HG02623 (cell line): ENCODE data around the gene LRP8.

Source experiments
- ATAC-seq: cut with Tn5 transposase; IDR thresholded peaks from one replicate; pipeline ENCODE4 v1.9.1; 2021; ENCODE audit warnings: moderate library complexity; ENCODE audit not compliant: unreplicated experiment

The LRP8 gene

DNA sequence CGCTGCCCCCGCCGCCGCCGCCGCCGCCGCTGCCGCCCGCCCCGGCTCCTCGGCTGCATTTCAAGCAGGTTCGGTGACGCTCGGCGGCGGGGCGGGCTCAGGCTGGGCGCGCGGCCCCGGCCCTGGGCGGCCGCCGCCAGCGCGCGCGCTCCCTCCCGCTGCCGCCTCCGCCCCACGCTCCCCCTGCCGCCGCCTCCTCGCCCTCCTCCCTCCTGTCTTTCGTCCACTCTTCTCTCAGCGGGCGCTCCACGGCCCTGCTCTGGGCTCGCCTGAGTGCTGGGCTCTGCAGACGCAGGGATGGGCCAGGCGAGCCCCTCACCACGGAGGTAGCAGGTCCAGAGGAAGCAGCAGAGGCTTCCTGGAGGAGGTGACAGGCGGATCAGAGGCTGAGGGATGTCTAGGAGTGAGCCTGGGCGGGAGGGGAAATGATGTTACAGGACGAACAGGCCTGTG is at the start of gene LRP8:
Gene LRP8 (minus strand): TSS at position 62 of the 453 bp plus-strand sequence. CDS start 158 bp downstream, outside the sequence.
- peak; percentile 35 for ATAC-seq

DNA sequence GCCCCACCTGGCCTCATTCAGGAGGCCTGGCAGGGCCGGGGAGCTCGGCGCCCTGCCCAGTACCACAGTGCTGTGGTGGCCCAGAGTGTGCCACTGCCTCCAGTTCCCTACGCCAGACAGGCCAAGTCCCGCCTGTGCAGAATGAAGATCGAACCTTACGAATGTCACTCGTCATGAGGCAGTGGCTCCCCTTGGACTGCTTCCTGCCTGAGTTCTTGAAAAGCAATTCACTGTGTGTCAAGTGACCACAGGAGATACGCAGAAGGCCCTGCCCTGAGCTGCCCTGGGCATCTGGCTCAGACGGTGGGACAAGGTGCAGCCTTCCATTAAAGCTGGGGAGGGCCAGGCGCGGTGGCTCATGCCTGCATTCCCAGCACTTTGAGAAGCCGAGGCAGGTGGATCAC is 49.6 kb upstream of the LRP8 start:
- ATAC-seq, result no peak

DNA sequence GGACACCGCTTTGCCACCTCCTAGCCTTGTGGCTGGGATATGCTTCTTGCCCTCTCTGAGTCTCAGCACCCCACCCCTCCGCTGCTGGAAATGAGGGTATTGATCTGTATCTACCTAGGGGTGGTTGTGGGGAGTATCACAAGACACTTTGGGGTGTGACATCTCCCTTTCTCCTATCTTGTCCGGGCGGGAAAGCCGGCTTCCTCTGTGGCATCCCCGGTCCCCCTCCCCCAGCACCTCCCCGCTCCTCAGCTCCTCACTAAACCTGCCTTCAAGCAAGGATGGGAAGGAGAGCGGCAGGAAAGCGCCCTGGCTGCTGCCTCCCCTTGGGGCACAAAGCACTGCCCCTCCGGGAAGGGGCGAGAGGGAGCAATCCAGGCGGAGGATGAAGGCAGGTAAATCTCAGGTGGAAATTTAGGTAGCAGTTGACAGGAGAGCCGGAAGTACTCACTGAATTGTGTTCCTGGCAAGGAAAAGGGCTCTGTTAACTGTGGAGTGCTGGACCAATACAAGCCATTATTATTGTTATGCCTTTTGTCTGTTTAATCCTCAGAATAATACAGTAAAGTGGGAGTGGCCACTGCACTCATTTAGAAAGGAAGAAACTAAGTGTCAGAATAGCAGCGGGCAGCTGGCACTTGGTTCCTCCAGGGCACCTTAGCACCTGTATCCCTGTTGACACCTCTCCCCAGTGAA is 49.0 kb upstream of the LRP8 start:
- ATAC-seq, result no peak

DNA sequence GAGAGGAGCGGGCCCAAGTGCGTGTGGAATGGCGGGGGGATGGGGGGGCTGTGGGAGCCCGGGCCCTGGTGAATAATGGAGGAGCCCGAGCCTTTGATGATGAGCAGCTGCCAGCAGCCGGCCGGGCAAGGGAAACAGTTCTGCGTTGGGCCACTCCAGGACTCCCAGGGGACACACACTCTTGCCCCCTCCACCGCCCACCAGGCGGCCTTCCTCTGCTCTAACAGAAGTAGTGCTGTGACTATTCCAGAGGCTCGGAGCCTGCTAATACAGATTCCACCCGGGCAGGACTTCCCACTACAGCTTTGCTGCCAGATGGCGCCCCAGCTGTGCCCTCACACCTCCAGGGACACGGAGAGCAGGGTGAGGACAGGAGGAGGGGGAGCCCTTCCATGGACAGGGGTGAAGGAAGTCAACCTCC is 48.2 kb upstream of the LRP8 start:
- no peak for ATAC-seq

DNA sequence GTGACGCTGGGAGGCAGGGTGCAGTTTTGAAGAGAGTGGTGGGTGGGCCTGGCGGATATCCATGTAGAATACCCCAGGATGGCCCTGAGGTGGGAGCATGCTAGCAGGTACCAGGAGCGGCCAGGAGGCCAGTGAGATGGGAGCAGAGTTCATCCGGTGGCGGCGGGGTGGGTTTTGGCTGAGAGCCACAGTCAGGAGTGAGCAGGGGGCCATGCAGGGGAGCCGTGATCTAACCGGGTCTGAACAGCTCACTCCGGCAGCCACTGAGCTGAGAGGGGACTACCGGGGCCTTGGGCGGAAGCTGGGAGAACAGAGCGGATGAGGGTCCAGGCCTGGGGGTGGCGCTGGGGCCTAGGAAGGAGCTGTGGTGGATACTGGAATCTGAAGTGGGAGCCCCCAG is 47.6 kb upstream of the LRP8 start:
- no peak for ATAC-seq

DNA sequence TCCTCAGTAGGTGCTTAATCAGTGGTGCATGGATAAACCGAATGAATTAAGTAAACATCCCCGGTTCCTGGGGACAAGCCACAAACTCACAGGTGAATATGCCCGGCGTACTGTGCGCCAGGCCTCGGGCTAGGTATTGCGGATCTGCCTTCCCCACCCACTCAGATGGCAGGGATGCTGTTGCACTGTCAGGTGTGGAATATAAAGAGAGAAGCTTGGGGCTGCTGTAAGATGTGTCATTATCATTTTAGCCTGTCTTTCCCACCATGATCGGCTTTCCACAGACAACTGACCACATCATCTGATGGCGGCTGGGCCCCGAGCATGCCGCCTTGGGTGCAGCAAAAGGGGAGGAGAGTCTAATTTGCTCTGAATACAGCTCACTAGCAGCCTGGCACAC is 45.4 kb upstream of the LRP8 start:
- no peak for ATAC-seq

DNA sequence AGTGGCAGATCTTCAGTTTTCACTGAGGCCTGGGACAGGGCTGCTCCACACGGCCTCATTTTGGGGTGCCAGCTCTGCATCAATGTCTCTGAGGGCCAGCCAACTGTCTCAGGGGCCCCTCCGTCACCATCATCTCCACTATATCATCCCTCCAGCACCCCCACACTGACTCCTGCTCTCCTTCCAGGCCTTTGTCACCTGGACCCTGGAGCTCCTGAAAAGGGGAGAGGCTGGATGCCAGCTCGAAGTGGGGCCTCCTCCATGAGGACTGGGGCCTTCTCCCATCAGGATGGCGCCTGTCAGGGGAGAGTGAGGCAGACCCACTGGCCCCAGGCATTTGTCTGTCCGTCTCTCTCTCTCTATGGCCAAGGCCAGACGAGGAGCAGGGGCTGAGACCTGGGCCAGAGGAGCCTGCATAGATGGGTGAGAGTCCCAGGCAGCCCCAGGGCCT is 44.7 kb upstream of the LRP8 start:
- ATAC-seq, result no peak

DNA sequence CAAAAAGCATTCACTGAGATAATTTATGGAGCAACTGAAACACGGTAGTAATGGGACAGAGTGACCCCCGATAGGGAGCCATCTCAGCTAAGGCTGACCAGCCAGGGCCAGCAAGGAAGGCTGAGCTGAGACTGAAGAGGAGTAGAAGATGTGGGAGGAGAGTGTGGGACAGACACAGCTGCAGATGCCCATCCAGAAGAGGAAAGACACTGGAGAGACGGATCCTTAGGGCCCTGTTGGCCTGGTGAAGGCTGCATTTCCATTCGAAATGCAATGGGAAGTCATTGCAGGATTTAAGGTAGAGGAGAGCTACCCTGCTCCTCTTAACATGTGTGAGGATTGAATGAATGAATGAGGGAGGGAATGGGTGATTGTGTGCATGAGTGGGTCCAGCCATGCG is 44.0 kb upstream of the LRP8 start:
- ATAC-seq, result no peak

DNA sequence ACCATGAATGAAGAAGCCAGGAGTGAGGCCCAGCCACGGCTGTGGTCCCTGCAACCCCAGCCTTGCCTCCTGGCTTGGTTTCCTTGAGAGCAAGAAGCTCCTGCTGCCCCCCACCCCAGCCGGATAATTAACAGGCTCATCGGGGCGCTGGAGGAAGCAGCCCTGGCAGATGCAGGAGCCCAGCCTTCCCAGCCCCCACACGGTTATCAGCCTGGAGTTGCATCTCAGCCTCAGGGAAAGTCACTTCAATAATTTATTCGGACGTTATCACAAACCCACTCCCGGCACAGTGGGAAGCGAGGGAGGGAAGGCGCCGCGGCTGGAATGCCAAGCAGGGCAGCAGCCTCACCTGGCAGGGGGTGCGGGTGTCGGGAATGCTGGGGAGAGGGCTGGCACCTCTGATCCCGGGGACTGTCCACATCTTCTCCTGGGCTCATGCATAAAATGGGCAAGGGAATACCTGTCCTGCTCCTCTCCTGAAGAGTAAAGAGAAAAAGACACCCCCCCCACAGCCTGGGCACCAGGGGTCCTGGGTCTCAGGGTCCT is 43.3 kb upstream of the LRP8 start:
- ATAC-seq, result no peak

DNA sequence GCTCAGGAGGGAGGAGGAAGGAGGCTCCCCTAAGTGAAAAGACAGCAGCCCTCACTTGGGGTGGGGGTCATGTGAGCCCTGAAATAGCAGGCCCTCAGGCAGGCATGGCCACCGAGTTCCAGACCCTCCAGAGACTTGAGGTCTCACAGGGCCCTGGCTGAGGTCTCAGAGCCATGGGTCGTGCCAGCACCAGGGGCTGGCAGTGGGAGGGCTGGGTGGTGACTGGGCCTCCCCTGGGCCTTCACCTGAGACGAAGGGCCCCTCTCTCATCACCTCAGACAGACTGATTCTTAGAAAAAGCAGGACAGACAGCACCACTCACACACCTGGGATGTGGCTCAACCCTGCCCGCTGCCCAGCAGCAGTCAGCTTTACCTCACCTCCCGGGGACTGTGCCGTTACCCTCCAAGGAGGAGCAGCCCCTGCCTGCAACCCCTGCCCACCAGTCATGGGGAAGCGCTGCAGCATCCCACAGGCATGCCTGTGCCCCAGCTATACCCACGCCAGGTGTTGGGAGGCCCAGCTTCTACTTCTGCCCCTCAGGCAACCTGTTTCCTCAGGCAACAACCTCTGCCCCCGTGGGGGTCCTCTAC is 42.6 kb upstream of the LRP8 start:
- no peak for ATAC-seq

DNA sequence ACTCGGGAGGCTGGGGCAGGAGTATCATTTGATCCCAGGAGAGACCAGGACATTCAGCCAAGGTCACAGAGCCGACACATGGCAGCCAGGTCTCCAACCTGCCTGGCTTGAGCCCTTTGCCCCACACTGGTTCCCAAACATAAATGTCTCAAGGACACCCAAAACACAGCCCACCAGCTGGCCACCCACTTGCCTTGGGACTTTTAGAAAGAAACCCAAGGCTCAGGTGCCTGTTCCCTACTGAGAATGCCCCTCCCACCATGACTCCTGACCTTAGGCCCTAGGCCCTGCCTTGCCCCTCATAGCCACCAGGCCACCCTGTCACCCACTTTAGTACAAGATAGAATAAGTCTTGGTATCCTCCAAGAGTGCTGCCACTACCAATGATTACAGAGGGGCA is 41.9 kb upstream of the LRP8 start:
- no peak for ATAC-seq

DNA sequence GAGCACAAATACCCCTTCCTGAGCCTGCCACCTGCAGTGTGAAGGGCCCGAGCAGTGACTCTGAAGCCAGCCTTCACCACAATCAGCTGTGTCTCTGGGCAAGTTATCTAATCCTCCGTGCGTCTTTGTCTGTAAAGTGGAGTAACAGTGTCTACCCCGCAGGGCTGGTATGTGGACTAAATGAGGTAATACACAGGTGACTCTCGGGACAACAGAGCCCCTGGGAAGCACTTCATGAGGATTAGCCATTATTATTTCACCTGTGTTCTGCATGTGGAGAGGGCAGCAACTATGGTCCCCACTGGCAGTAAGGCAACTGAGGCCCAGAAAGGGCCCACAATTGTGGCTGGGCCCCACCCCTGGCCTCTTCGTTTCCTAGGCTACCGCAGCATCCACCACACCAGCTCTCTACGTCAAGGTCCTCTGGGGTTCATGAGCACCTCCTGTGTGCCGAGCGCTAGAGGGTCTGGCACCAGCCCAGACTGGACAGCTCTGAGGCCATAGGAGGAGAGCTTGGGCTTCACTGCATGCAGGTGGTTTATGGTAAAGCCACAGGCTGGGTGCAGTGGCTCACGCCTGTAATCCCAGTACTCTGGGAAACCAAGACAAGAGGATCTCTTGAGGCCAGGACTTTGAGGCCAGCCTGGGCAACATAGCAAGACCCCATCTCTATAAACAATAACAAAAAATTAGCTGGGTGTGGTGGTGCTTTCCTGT is 41.3 kb upstream of the LRP8 start:
- ATAC-seq, result no peak

DNA sequence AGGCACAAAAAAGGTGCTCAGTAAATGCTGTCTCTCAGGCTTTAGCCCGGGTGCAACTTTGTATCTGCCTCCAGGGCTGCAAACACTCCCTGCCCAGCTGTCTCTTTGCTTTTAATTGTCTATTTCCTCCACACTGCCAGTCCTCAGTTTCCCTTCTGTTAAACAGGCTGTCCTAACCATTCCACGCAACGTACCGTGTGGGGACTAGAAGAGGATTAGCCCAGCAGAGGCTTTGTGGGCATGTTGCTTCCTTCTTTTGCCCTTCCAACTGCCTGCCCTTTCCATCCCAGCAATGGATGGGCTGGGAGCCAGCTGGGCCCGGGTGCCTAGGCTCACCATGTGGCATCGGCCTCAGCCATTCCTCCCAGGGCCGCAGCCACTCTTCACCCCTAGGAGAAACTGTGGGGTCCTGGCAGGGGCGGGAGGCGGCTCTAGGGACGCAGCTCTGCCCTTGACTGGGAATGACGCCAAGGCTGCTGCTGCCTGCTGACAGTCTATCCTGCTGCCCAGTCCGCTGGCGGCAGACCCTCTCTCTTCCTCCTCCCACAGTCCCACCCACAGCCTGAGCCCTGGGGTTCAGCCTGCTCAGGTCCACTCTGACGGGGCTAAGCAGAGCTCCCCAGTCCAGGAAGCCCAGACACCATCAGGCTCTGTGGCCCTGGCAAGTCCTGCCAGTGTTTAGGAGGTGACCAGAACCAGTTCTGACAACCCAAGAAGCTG is 40.6 kb upstream of the LRP8 start:
- ATAC-seq, result no peak

DNA sequence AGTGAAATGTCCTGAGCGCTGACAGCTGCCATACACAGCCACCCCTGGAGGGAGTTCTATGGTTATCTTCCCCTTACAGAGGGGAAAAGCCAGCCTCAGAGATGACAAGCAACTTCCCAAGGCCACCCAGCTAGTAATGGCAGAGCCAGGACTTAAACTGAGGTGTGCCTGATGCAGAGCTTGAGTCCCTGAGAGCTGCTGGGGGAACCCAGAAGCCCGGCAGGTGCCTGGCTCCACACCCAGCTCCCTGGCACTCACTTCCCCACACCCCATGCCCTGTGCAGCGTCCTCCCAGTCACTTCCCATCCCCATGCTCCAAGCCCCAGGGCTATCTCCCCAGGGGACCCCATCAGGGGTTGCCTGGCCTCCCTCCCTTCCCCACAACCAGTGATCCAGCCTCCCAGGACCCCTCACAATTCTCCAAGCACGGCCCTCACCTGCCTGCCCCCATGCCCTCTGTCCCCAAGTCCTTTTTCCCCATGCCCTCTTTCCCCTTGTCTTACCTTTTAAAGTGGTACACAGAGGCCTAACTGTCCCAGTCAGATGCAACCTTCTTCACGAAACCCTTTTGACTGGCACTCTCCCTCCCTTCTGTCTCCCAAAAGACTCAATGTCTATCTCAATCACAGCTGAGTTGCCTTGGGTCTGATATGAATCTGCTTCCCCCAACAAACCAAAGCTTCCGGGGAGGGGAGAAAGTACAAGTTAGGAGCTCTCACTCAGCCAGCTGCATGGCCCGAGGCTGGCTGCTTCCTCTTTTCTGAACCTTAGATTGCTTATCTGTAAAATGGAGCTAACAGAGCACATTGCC is 39.8 kb upstream of the LRP8 start:
- ATAC-seq, result peak; percentile 79

DNA sequence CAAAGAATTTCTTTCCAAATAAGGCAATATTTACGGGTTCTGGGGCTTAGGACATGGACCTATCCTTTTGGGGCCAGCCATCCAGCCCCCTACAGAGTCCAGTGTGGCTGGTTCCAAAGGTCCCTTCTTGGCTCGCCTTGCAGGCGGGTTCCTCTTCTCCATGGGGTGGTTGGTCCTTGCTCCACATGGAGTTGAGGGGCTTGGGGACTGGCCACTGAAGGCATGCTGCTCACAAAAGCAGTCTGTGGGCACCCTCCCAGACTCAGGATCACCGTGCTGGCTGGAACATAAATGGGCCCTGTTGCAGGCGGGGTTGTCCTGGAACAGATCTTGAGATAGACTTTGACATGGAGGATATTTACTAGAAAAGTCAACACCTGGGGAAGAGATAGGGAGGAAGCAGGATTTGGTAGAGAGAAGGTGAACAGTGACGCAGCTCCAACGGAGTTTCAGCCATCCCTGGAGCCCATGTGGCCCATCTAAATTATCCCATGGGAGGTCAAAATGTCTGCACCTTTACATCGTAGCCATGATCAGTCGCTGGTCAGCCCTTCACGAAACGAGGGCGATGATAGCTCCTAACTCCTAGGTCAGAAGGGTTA is 39.1 kb upstream of the LRP8 start:
- no peak for ATAC-seq

DNA sequence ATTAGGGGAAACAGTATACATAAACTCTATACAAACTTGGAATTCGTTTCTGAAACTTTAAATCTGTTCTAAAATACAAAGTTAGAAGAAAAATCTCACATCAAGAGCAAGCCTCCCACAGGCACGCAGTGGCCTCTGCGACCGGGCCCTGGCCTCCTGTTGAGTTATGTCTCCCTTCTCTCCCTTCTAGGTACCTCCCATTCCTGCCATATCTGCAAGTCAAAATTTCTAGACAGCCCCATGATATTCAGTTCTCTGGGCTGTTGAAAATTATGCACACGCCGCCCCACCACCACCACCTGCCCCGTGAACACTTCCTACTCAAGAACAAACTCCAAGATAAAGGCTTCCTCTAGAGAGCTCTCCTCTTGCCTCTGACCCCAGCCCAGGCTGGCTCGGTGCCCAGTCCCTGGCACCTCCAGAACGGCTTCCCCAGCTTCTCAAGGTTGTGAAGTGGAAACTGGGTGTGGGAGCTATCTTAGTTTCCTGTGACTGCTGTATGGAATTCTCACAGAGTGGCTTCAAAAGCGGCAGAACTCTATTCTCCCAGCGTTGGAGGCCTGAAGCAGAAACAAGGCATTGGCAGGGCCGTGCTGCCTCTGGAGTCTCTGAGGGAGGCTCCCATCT is 37.7 kb upstream of the LRP8 start:
- ATAC-seq, result no peak

DNA sequence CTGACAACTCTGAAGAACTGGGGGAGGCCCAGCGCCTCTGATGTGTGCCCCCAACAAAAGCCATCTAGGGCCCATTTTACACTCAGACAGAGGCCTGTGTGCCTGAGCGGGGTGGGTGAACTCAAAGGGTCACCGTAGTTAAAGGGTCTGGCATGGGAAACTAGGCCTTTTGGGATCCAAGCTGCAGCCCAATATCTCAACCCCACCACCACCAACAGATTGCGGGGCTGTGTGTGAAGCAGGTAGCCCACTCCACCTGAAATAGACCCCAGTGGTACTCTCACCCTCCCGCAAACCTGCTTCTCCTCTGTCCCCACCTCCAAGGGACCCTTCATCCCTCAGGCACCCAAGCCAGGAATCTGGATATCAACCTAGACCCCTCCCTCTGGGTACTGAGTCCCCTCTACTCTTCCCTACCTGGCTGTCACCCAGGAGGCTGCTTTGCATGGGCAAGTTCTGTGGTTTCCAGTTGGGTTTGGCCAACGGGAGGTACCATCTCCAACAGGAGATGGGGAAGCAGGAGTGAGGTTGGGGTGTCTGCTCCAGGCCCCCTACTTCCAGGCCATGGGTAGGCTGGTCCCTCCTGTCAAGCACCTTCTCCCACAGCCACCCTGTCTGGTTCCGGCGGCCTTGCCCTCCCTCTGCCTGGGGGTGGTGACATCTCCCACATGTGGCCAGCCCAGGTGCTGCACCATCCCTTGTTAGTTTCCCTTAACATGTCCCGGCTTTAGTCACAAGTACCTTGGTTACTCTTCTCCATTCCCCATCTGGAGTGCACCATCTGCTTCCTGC is 35.2 kb upstream of the LRP8 start:
- ATAC-seq, result no peak

DNA sequence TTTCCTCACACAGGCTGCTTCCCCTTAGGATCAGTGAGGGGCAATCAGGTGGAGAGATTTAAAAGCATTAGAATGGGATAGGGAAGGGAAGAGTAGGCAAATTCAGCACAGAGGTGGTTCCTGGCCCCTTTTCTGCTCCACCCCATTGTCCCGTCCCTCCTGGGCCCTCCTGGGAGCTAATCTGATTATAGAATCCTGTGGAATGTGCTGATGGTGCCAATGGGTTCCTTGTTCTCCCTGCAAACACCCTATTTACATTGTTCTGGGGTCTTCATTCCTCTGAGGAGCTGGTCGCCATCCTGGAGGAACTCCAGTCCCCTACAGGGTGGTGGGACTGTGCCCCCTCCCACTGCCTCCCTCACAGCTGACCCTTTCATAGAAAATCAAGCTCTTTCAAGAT is 34.4 kb upstream of the LRP8 start:
- ATAC-seq, result no peak

DNA sequence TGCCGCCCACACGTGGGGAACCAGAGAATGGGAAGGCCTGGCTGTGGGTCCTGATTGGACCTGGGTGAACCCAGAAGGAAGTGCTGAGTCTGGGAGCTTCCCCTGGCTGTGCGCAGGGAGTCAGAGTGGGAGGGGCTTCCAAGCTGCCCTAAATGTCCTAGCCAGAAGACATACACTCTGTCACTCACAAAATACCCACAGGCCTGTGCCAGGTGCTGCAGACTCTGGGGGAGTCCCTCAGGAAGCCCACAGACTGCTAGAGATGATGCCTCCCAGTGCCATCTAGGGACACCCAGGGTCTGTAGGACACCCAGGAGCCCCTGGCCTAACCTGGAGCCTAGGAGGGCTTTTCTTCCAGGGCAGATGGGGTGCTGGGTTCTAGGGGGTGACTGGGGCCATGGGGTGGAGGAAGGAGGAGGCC is 33.7 kb upstream of the LRP8 start:
- ATAC-seq, result no peak
